Inferior parietal cortex (tissue), 1 donor: ENCODE data around the gene NID1.
A peak's percentile ranks its signal among the peaks of the same experiment; 100 is the strongest.
"Not testable (repeated sequence)": the region's sequence is repeated elsewhere in the genome, so short reads cannot be mapped to it uniquely, and the experiment has no call there.

Experiments
- DNase-seq: peaks from one replicate; pipeline ENCODE4 v3.0.0-alpha.2; 2016; ENCODE audit errors: extremely low spot score

NID1 gene

GRCh38 chr1:235999259-235999925 lies 65.5 kb downstream of the NID1 start:
- DNase-seq: no peak

GRCh38 chr1:235998812-235999211 lies 66.1 kb downstream of the NID1 start:
- DNase-seq: no peak

- no peak for DNase-seq
These were observed 67.0 kb downstream of the NID1 start for GRCh38 chr1:235997931-235998330.

- DNase-seq: no peak
These were observed 67.8 kb downstream of the NID1 start for GRCh38 chr1:235997049-235997448.

- DNase-seq: no peak
These were observed 68.7 kb downstream of the NID1 start for GRCh38 chr1:235996048-235996785.

GRCh38 chr1:235995511-235995910 lies 69.4 kb downstream of the NID1 start:
- no peak for DNase-seq

GRCh38 chr1:235993652-235994051 lies 71.2 kb downstream of the NID1 start:
- DNase-seq: no peak

GRCh38 chr1:235992868-235993267 lies 72.0 kb downstream of the NID1 start:
- no peak for DNase-seq

- no peak for DNase-seq
These were observed 72.5 kb downstream of the NID1 start for GRCh38 chr1:235992346-235992745.

- DNase-seq: no peak
These were observed 74.5 kb downstream of the NID1 start for GRCh38 chr1:235990330-235990795.

GRCh38 chr1:235989105-235989504 lies 75.8 kb downstream of the NID1 start:
- DNase-seq: no peak

GRCh38 chr1:235986869-235987268 lies 78.0 kb downstream of the NID1 start:
- no peak for DNase-seq

GRCh38 chr1:235984041-235984825 lies 80.7 kb downstream of the NID1 start:
- no peak for DNase-seq

GRCh38 chr1:235980976-235981375 lies 83.9 kb downstream of the NID1 start:
- DNase-seq: no peak

- no peak for DNase-seq
These were observed 85.1 kb downstream of the NID1 start for GRCh38 chr1:235979716-235980333.

- DNase-seq: no peak
These were observed 85.7 kb downstream of the NID1 start for GRCh38 chr1:235979176-235979575.

- no peak for DNase-seq
These were observed 88.4 kb downstream of the NID1 start for GRCh38 chr1:235976490-235976889.

GRCh38 chr1:235974616-235975015 lies 90.3 kb downstream of the NID1 start:
- DNase-seq: no peak

- not testable (repeated sequence) for DNase-seq
These were observed 92.2 kb downstream of the NID1 start for GRCh38 chr1:235972691-235973090.

- no peak for DNase-seq
These were observed 92.6 kb downstream of the NID1 start for GRCh38 chr1:235972311-235972689.

GRCh38 chr1:235971571-235972310 lies 93.1 kb downstream of the NID1 start:
- DNase-seq: peak; percentile 94
